NCI-H1105 treated with DMSO at 0.1 percent for 48 hours (cell line): ENCODE data around the gene RANBP6.
"Not testable (repeated sequence)": the region's sequence is repeated elsewhere in the genome, so short reads cannot be mapped to it uniquely, and the experiment has no call there.

Experiments
- DNase-seq: peaks from one replicate; lab custom pipeline; 2025; lab: John Stamatoyannopoulos, UW

RANBP6 gene

GRCh38 chr9:6015278-6016157 lies at the start of gene RANBP6:
Gene RANBP6, minus strand, starts transcription at chr9:6015624. Its CDS starts 17 bp downstream, at chr9:6015607.
- peak; percentile 85 for DNase-seq

- DNase-seq, result not testable (repeated sequence)
These were observed 47.7 kb upstream of the RANBP6 start for GRCh38 chr9:6063146-6063545.

GRCh38 chr9:6055666-6056065 lies 40.2 kb upstream of the RANBP6 start:
- DNase-seq, result no peak

GRCh38 chr9:6055216-6055615 lies 39.8 kb upstream of the RANBP6 start:
- peak; percentile 76 for DNase-seq

- DNase-seq, result peak; percentile 78
These were observed 39.1 kb upstream of the RANBP6 start for GRCh38 chr9:6054280-6055099.

- DNase-seq, result no peak
These were observed 37.0 kb upstream of the RANBP6 start for GRCh38 chr9:6052293-6052919.

- no peak for DNase-seq
These were observed 36.1 kb upstream of the RANBP6 start for GRCh38 chr9:6051511-6051950.

GRCh38 chr9:6049798-6050197 lies 34.4 kb upstream of the RANBP6 start:
- DNase-seq, result no peak

GRCh38 chr9:6048039-6048438 lies 32.6 kb upstream of the RANBP6 start:
- DNase-seq, result no peak

- no peak for DNase-seq
These were observed 31.6 kb upstream of the RANBP6 start for GRCh38 chr9:6047020-6047419.

GRCh38 chr9:6045364-6045763 lies 29.9 kb upstream of the RANBP6 start:
- DNase-seq, result no peak

GRCh38 chr9:6040077-6040476 lies 24.7 kb upstream of the RANBP6 start:
- no peak for DNase-seq

- DNase-seq, result no peak
These were observed 21.0 kb upstream of the RANBP6 start for GRCh38 chr9:6036391-6036790.

- no peak for DNase-seq
These were observed 19.5 kb upstream of the RANBP6 start for GRCh38 chr9:6034954-6035353.

- DNase-seq, result no peak
These were observed 14.3 kb upstream of the RANBP6 start for GRCh38 chr9:6029604-6030274.

GRCh38 chr9:6024035-6024554 lies 8.7 kb upstream of the RANBP6 start:
- DNase-seq, result peak; percentile 22

GRCh38 chr9:6016975-6017374 lies 1.6 kb upstream of the RANBP6 start:
- DNase-seq, result not testable (repeated sequence)

- DNase-seq, result no peak
These were observed 654 bp downstream of the RANBP6 start for GRCh38 chr9:6014670-6015270.

GRCh38 chr9:6008169-6008979 lies 7.0 kb downstream of the RANBP6 start:
- DNase-seq, result peak; percentile 98

- DNase-seq, result peak; percentile 76
These were observed 7.7 kb downstream of the RANBP6 start for GRCh38 chr9:6007770-6008168.
